DOHH2 (cell line): ENCODE measurements around the gene PREX1.

Experiments
- EZH2phosphoT487 ChIP-seq: fragments of 200-600 bp; sonication (generic); IDR thresholded peaks from 2 replicates; pipeline ENCODE4 v1.6.1; 2017; ENCODE audit warnings: borderline replicate concordance, mild to moderate bottlenecking, antibody characterized with exemption, low read length, moderate library complexity, mixed read lengths
- TF ChIP-seq, protein P1 (sequence below): fragments of 200-600 bp; sonication (generic); IDR thresholded peaks from one replicate; pipeline ENCODE4 v1.5.1; 2014; ENCODE audit warnings: antibody characterized with exemption, mild to moderate bottlenecking, low read depth, low read length; ENCODE audit not compliant: poor library complexity, severe bottlenecking

DNA sequence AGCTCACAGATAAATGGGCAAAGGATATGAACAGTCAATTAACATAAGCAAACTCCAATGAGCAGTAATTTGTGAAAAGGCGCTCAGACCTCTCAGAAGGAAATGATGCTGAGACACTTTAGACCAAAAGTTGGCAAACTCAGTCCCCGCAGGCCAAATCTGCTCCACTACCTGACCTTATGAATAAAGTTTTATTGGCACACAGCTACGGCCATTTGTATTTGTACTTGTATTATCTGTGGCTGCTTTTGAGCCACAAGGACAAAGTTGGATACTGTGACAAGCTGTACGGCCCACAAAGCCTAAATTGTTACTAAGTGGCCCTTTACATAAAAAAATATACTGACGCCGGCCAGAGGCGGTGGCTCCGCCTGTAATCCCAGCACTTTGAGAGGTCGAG, 167.0 kb downstream of the PREX1 start:
- TF ChIP-seq, protein P1, sequence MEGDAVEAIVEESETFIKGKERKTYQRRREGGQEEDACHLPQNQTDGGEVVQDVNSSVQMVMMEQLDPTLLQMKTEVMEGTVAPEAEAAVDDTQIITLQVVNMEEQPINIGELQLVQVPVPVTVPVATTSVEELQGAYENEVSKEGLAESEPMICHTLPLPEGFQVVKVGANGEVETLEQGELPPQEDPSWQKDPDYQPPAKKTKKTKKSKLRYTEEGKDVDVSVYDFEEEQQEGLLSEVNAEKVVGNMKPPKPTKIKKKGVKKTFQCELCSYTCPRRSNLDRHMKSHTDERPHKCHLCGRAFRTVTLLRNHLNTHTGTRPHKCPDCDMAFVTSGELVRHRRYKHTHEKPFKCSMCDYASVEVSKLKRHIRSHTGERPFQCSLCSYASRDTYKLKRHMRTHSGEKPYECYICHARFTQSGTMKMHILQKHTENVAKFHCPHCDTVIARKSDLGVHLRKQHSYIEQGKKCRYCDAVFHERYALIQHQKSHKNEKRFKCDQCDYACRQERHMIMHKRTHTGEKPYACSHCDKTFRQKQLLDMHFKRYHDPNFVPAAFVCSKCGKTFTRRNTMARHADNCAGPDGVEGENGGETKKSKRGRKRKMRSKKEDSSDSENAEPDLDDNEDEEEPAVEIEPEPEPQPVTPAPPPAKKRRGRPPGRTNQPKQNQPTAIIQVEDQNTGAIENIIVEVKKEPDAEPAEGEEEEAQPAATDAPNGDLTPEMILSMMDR: no peak
- no peak for TF ChIP-seq EZH2phosphoT487
